22Rv1 (cell line): ENCODE results near the gene RPUSD1.

Experiments
- ZFX ChIP-seq: fragments of 450-650 bp; IDR thresholded peaks from 2 replicates; pipeline ENCODE4 v1.6.1; 2017; ENCODE audit warnings: antibody characterized with exemption, borderline replicate concordance
- TF ChIP-seq, protein P1 (sequence below): fragments of 450-650 bp; IDR thresholded peaks from 2 replicates; pipeline ENCODE4 v1.5.1; 2017; ENCODE audit warnings: mild to moderate bottlenecking

- TF ChIP-seq, protein P1, sequence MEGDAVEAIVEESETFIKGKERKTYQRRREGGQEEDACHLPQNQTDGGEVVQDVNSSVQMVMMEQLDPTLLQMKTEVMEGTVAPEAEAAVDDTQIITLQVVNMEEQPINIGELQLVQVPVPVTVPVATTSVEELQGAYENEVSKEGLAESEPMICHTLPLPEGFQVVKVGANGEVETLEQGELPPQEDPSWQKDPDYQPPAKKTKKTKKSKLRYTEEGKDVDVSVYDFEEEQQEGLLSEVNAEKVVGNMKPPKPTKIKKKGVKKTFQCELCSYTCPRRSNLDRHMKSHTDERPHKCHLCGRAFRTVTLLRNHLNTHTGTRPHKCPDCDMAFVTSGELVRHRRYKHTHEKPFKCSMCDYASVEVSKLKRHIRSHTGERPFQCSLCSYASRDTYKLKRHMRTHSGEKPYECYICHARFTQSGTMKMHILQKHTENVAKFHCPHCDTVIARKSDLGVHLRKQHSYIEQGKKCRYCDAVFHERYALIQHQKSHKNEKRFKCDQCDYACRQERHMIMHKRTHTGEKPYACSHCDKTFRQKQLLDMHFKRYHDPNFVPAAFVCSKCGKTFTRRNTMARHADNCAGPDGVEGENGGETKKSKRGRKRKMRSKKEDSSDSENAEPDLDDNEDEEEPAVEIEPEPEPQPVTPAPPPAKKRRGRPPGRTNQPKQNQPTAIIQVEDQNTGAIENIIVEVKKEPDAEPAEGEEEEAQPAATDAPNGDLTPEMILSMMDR = no peak
- TF ChIP-seq ZFX = no peak
Observed at GRCh38 chr16:802914-803753, 15.0 kb upstream of the RPUSD1 start.
